ENCODE measurements around the gene FOXJ3.

FOXJ3 gene

GRCh38 chr1:42189931-42190853 lies 144.8 kb downstream of the FOXJ3 start:
- no peak for DNase-seq (ENCODE audit: low spot score)

- DNase-seq (ENCODE audit: low spot score), result no peak
Measured at GRCh38 chr1:42186152-42186551, 148.9 kb downstream of the FOXJ3 start.

GRCh38 chr1:42184616-42185015 lies 150.4 kb downstream of the FOXJ3 start:
- DNase-seq (ENCODE audit: low spot score), result no peak

- DNase-seq (ENCODE audit: low spot score), result no peak
Measured at GRCh38 chr1:42183957-42184268, 151.1 kb downstream of the FOXJ3 start.

- DNase-seq (ENCODE audit: low spot score), result no peak
Measured at GRCh38 chr1:42183210-42183956, 151.7 kb downstream of the FOXJ3 start.

- DNase-seq (ENCODE audit: low spot score), result no peak
Measured at GRCh38 chr1:42181687-42182086, 153.3 kb downstream of the FOXJ3 start.

GRCh38 chr1:42179900-42180329 lies 155.1 kb downstream of the FOXJ3 start:
- no peak for DNase-seq (ENCODE audit: low spot score)

GRCh38 chr1:42179275-42179674 lies 155.8 kb downstream of the FOXJ3 start:
- no peak for DNase-seq (ENCODE audit: low spot score)

GRCh38 chr1:42178249-42178648 lies 156.8 kb downstream of the FOXJ3 start:
- DNase-seq (ENCODE audit: low spot score), result no peak

GRCh38 chr1:42177541-42177981 lies 157.5 kb downstream of the FOXJ3 start:
- peak; percentile 67 for DNase-seq (ENCODE audit: low spot score)

GRCh38 chr1:42176902-42177519 lies 158.0 kb downstream of the FOXJ3 start:
- DNase-seq (ENCODE audit: low spot score), result peak; percentile 31

GRCh38 chr1:42175314-42176054 lies 159.6 kb downstream of the FOXJ3 start:
- no peak for DNase-seq (ENCODE audit: low spot score)

GRCh38 chr1:42173961-42174735 lies 160.9 kb downstream of the FOXJ3 start:
- no peak for DNase-seq (ENCODE audit: low spot score)

GRCh38 chr1:42173155-42173933 lies 161.7 kb downstream of the FOXJ3 start:
- peak; percentile 52 for DNase-seq (ENCODE audit: low spot score)

- no peak for DNase-seq (ENCODE audit: low spot score)
Measured at GRCh38 chr1:42172381-42173133, 162.5 kb downstream of the FOXJ3 start.

- DNase-seq (ENCODE audit: low spot score), result no peak
Measured at GRCh38 chr1:42171679-42172266, 163.3 kb downstream of the FOXJ3 start.

- DNase-seq (ENCODE audit: low spot score), result no peak
Measured at GRCh38 chr1:42170779-42171621, 164.0 kb downstream of the FOXJ3 start.

- DNase-seq (ENCODE audit: low spot score), result no peak
Measured at GRCh38 chr1:42168763-42169162, 166.3 kb downstream of the FOXJ3 start.

GRCh38 chr1:42168391-42168670 lies 166.7 kb downstream of the FOXJ3 start:
- DNase-seq (ENCODE audit: low spot score), result no peak

All from putamen (tissue), 1 donor.